Measurements from ENCODE around the gene USP36.

GRCh38 chr17:78794399-78794798, 46.2 kb downstream of the USP36 start:
- TF ChIP-seq EP300 (IDR thresholded peaks at IDR 0.05): no peak
- TF ChIP-seq POLR2AphosphoS5 (IDR thresholded peaks at IDR 0.05): no peak
